ENCODE data around the gene AMOT. TPM values are rescaled to one million over a fixed set of nuclear protein-coding genes. Genes with fewer than 3 reads are reported as not detected.

Gene AMOT
- polyA plus RNA-seq, 1 of the 3 experiments (the other 2 are of a cell fraction) = 3.4 TPM

DNA sequence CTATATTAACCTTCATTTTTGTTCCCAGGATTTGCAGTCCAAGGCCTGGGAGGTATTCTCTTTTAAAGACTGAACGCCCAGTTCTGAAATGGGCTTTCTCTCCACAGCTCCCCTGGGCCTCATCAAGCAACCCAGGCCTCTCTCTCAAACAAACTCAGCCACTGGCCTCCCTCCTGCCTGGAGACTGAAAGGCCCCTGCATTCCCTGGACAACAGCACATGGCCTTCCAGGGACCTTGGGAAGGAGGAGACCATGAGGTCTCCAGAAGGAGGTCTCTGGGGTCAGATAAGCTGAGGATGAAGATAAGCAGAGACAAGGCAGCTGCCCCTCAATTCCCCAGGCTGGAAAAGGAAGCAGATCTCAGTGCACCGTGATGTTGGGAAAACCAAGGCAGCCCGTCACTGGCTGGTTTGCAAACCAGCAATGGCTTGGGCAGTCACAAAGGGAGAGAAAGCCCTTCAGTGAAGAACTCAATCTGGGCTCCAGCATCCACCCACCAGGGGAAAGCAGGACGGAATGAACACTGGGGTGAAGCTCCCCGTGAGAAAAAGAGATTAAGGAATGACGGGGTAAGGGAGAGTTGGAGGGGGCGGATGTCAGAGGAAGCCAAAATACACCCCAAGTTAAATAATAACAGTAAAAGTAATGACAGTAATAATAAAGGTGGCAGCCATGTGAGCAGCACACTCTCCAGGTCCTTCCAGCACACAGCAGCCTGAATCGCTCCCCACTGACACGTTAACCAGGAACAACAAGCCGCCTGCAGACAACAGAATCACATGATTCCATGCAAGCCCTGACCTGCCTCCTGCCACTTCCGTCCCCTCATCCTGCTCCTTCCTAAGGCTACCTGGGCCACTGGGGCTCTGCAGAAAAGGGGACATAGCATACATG lies 22.3 kb downstream of the AMOT start:
- no peaks in the 10 kb centered on the region; the same call in 1 of the 2 replicates for H3K27me3 ChIP-seq (ENCODE audit: insufficient read depth)
- no peak overlapping the region for H2AFZ ChIP-seq (ENCODE audit: low read depth)
- H3K36me3 ChIP-seq (replicated peaks in 1 of 2; ENCODE audit: control insufficient read depth in 1 of 2, insufficient read depth in 2 of 2, low read length in 1 of 2) = no peaks in the 10 kb centered on the region
- no peak overlapping the region for H3K4me3 ChIP-seq (ENCODE audit: low read depth in 2 of 2, low read length in 1 of 2)
- no peak overlapping the region for H3K27ac ChIP-seq (ENCODE audit: low read depth in 2 of 2, low read length in 1 of 2)
- 45% methylated on average over 7 of the region's 11 CpGs for WGBS (ENCODE audit: low lambda C conversion rate)
- no peaks in the 10 kb centered on the region for H3F3A ChIP-seq (replicated peaks; ENCODE audit: insufficient read depth)
- H4K20me1 ChIP-seq (ENCODE audit: insufficient read depth) = no peaks in the 10 kb centered on the region
- peaks cover 0 to 4% of the 10 kb centered on the region in 2 experiments; a peak in 1 of 4 replicates for H3K4me1 ChIP-seq (ENCODE audit: control insufficient read depth in 1 of 2, insufficient read depth in 2 of 2, low read depth in 1 of 2, low read length in 1 of 2)
- no peaks in the 10 kb centered on the region for H3K79me2 ChIP-seq (ENCODE audit: insufficient read depth)
- no peaks in the 10 kb centered on the region for H3K9me3 ChIP-seq
- POLR2A ChIA-PET = no interaction called here
- TF ChIP-seq MAX (IDR thresholded peaks at IDR 0.05; ENCODE audit: low read depth) = no peak
- TF ChIP-seq FOXM1 (IDR thresholded peaks at IDR 0.05; ENCODE audit: low read depth) = no peak
- no peak for TF ChIP-seq RXRA (IDR thresholded peaks at IDR 0.05; ENCODE audit: borderline replicate concordance, low read depth)
- TF ChIP-seq RFX5 (IDR thresholded peaks at IDR 0.05; ENCODE audit: low read length) = no peak
- no peak for TF ChIP-seq EP300 (IDR thresholded peaks at IDR 0.05; ENCODE audit: borderline replicate concordance in 1 of 2, low read depth in 1 of 2, low read length in 1 of 2)
- TF ChIP-seq NRF1 (IDR thresholded peaks at IDR 0.05; ENCODE audit: low read depth, low read length) = no peak
- TF ChIP-seq, protein P1, sequence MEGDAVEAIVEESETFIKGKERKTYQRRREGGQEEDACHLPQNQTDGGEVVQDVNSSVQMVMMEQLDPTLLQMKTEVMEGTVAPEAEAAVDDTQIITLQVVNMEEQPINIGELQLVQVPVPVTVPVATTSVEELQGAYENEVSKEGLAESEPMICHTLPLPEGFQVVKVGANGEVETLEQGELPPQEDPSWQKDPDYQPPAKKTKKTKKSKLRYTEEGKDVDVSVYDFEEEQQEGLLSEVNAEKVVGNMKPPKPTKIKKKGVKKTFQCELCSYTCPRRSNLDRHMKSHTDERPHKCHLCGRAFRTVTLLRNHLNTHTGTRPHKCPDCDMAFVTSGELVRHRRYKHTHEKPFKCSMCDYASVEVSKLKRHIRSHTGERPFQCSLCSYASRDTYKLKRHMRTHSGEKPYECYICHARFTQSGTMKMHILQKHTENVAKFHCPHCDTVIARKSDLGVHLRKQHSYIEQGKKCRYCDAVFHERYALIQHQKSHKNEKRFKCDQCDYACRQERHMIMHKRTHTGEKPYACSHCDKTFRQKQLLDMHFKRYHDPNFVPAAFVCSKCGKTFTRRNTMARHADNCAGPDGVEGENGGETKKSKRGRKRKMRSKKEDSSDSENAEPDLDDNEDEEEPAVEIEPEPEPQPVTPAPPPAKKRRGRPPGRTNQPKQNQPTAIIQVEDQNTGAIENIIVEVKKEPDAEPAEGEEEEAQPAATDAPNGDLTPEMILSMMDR (IDR thresholded peaks at IDR 0.05) = no peak
- no peak for TF ChIP-seq ELF1 (IDR thresholded peaks at IDR 0.05)
- DNase-seq = no peak
- no peak overlapping the region for H3K4me2 ChIP-seq
- CTCF ChIA-PET = interaction anchor here (1.5 kb wide), 2 partner anchors 8 to 21 kb away, joined by 3 to 4 read pairs; no protein-coding TSS in a partner anchor
- no peaks in the 10 kb centered on the region for H3K9me2 ChIP-seq
- H3K9ac ChIP-seq = no peak overlapping the region

DNA sequence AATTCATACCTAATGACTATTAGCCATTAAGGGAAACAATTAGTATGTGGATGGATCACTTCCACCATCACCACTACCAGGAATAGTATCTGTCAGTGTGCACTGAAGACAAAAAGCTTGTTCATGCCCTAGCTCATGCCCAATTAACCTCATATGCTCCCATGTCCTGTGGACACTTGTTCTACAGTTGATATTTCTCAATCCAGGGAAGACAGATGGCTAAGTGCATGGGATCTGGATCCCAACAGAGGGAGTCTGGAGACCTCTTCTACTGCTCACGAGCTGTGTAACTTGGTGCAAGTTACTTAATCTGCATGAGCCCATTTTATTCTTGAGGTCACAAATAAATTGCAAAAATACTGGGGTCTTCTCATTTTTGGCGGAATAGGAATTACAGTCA lies 23.7 kb downstream of the AMOT start:
- CTCF ChIA-PET = interaction anchor here (1.5 kb wide), 1 partner anchor 10 kb away, joined by 4 read pairs; no protein-coding TSS in a partner anchor
- Histone ChIP-seq H3K9ac (no peak overlapping the region), H2AFZ (ENCODE audit: low read depth) (no peak overlapping the region), H3K9me2 (no peaks in the 10 kb centered on the region), H3K79me2 (ENCODE audit: insufficient read depth) (no peaks in the 10 kb centered on the region), H4K20me1 (ENCODE audit: insufficient read depth) (no peaks in the 10 kb centered on the region), H3F3A (replicated peaks; ENCODE audit: insufficient read depth) (no peaks in the 10 kb centered on the region), H3K4me1 (ENCODE audit: control insufficient read depth in 1 of 2, insufficient read depth in 2 of 2, low read depth in 1 of 2, low read length in 1 of 2) (peaks cover 0 to 4% of the 10 kb centered on the region in 2 experiments; a peak in 1 of 4 replicates), H3K4me2 (no peak overlapping the region), H3K27ac (ENCODE audit: low read depth in 2 of 2, low read length in 1 of 2) (no peak overlapping the region), H3K27me3 (ENCODE audit: insufficient read depth) (no peaks in the 10 kb centered on the region; the same call in 1 of the 2 replicates), H3K9me3 (no peaks in the 10 kb centered on the region), H3K4me3 (ENCODE audit: low read depth in 2 of 2, low read length in 1 of 2) (no peak overlapping the region), H3K36me3 (replicated peaks in 1 of 2; ENCODE audit: control insufficient read depth in 1 of 2, insufficient read depth in 2 of 2, low read length in 1 of 2) (no peaks in the 10 kb centered on the region)
- WGBS (ENCODE audit: low lambda C conversion rate) = 56% methylated on average over 2 of the region's 2 CpGs
- no peak for DNase-seq
- no peak for TF ChIP-seq MXI1 (IDR thresholded peaks at IDR 0.05; ENCODE audit: low read depth, low read length)
- no peak for TF ChIP-seq YY1 (IDR thresholded peaks at IDR 0.05; ENCODE audit: low read depth)
- no peak for TF ChIP-seq RXRA (IDR thresholded peaks at IDR 0.05; ENCODE audit: borderline replicate concordance, low read depth)
- no peak for TF ChIP-seq TCF12 (IDR thresholded peaks at IDR 0.05)
- TF ChIP-seq FOSL2 (IDR thresholded peaks at IDR 0.05; ENCODE audit: borderline replicate concordance, low read depth) = no peak
- TF ChIP-seq MEF2A (IDR thresholded peaks at IDR 0.05; ENCODE audit: borderline replicate concordance, low read depth) = no peak
- TF ChIP-seq, protein P1 (IDR thresholded peaks at IDR 0.05) = no peak
- POLR2A ChIA-PET = no interaction called here
